Bronchial epithelial cell (primary cell): ENCODE measurements around the gene PFKL. TPM values are rescaled to one million over a fixed set of nuclear protein-coding genes. Genes with fewer than 3 reads are reported as not detected.

ENCODE experiments used
- DNase-seq: peaks from one replicate; pipeline ENCODE4 v3.0.0-alpha.2; 2010; ENCODE audit warnings: low read depth
- FAIRE-seq: peaks from 2 replicates; lab custom pipeline; 2011; peaks lifted over from hg19 to GRCh38; lab: Jason Lieb, UNC
- H3K27me3 ChIP-seq: 2 replicates; pipeline ENCODE4 v1.5.1; 2011; ENCODE audit warnings: low read length; ENCODE audit not compliant: control insufficient read depth, insufficient read depth
- H3K36me3 ChIP-seq: 2 replicates; pipeline ENCODE4 v1.5.1; 2011; ENCODE audit warnings: low read length; ENCODE audit not compliant: control insufficient read depth, insufficient read depth
- H3K4me3 ChIP-seq: 2 replicates; pipeline ENCODE4 v1.5.1; 2011; ENCODE audit warnings: mild to moderate bottlenecking, low read depth, low read length, control low read depth
- total RNA-seq: library from RNA; depleted of rRNA; stranded (reverse); fragments of >200 nt; gene quantifications from 2 replicates; pipeline ENCODE4 v1.2.1, GENCODE V29; 2014
- TF ChIP-seq, protein P1 (sequence below): IDR thresholded peaks from 2 replicates; pipeline ENCODE4 v1.5.1; 2011; ENCODE audit warnings: mild to moderate bottlenecking, moderate library complexity, low read length, control low read depth, inconsistent platforms; ENCODE audit not compliant: insufficient read depth, severe bottlenecking

Gene PFKL
- total RNA-seq, 1 donor from 2014 or later = 148 TPM

DNA sequence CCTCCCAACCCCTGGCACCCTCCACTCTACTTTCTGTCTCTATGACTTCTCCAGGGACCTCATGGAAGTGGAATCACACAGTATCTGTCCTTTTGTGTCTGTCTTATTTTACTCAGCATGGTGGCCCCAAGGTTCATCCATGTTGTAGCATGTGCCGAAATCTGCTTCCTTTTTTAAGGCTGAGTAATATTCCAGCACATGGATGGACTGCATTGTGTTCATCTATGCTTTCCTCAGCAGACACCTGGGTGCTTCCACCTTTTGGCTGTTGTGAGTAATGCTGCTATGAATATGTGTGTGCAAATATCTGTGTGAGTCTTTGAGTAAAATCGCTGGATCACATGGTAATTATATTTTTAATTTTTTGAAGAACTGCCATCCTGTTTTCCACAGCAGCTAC, 1.6 kb upstream of the PFKL start:
- DNase-seq (peak; percentile 28), FAIRE-seq (no peak)

DNA sequence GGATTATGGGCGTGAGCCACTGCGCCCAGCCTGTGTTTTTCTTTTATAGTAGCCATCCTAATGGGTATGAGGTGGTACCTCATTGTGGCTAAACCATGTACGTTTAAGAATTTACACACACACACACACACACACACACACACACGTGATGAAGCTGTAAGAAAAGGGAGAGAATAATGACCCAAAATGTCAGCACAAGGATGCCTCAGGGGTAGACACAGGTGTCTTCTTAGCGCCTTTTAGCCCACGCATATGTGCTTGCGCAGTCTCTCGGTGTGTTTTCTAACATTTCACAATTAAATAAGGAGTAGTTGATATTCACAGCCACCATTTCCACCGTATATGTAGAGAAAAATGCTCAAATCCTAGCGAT, 782 bp upstream of the PFKL start:
- Histone ChIP-seq H3K4me3 (peak overlapping the region; percentile 81), H3K36me3 (no peaks in the 10 kb centered on the region), H3K27me3 (peaks cover 2% of the 10 kb centered on the region)
- DNase-seq (peak; percentile 12), FAIRE-seq (no peak)
- TF ChIP-seq, protein P1, sequence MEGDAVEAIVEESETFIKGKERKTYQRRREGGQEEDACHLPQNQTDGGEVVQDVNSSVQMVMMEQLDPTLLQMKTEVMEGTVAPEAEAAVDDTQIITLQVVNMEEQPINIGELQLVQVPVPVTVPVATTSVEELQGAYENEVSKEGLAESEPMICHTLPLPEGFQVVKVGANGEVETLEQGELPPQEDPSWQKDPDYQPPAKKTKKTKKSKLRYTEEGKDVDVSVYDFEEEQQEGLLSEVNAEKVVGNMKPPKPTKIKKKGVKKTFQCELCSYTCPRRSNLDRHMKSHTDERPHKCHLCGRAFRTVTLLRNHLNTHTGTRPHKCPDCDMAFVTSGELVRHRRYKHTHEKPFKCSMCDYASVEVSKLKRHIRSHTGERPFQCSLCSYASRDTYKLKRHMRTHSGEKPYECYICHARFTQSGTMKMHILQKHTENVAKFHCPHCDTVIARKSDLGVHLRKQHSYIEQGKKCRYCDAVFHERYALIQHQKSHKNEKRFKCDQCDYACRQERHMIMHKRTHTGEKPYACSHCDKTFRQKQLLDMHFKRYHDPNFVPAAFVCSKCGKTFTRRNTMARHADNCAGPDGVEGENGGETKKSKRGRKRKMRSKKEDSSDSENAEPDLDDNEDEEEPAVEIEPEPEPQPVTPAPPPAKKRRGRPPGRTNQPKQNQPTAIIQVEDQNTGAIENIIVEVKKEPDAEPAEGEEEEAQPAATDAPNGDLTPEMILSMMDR = no peak

More for the DNA sequence above, 1.6 kb upstream of the PFKL start:
- Histone ChIP-seq H3K27me3 (peaks cover 2% of the 10 kb centered on the region), H3K4me3 (no peak overlapping the region), H3K36me3 (no peaks in the 10 kb centered on the region)
- TF ChIP-seq, protein P1 = peak; percentile 6

DNA sequence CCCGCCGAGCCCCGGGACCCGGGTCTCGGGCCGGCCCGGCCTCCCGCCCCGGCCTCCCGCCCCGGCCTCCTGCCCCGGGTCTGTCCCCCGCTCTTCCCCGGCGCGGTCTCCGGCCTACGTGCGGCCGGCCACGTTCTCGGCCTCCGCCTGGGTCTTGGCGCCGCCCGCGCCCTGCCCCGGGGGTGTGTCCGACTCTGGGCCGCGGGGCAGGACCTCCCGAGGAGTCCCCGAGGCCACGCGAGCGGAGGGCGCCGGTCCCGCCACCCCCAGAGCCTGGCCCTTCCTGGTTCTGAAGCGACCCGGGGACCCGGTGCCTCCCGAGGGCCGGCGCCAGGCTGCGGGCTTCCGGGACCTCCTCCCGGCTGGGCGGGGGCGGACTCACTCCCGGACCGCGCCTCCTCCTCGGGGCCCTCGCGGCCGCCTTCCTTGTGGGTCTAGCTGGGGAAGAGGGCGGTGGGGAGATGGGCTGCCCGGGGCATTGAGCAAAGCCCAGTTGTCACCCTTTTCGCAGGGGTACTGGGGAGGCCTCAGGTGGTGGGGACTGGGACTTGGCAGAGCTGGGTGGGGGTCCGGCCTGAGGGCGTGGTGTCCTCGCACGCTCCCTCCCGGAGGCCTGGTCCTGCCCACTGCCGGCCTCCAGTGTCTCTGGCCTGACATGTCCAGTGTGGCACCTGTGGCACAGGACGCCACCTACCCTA, 558 bp downstream of the PFKL start:
- no peak for FAIRE-seq
- Histone ChIP-seq H3K4me3 (peak overlapping the region; percentile 81), H3K36me3 (no peaks in the 10 kb centered on the region), H3K27me3 (peaks cover under 1% of the 10 kb centered on the region)
- peak; percentile 22 for DNase-seq
- TF ChIP-seq, protein P1 = no peak

DNA sequence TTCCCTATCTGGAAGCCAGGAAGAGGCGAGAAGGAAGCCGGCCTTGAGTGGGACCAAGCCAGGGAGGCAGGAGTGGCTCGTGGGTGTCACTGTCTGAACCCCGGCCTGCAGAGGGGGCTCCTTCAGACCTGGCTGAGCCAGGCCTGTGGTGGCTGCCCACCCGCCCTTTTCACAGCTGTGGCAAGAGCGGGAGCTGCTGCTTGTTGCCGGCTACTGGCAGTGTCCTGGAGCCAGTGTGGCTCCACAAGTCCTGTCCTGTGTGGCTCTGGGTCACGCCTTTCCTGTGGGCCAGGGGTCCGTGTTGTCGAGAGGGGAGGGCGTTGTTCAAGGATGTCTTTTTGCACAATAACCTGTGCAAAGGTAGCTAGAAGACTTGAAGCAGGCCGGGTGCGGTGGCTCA, 1.3 kb downstream of the PFKL start:
- TF ChIP-seq, protein P1 = no peak
- FAIRE-seq (no peak), DNase-seq (no peak)

DNA sequence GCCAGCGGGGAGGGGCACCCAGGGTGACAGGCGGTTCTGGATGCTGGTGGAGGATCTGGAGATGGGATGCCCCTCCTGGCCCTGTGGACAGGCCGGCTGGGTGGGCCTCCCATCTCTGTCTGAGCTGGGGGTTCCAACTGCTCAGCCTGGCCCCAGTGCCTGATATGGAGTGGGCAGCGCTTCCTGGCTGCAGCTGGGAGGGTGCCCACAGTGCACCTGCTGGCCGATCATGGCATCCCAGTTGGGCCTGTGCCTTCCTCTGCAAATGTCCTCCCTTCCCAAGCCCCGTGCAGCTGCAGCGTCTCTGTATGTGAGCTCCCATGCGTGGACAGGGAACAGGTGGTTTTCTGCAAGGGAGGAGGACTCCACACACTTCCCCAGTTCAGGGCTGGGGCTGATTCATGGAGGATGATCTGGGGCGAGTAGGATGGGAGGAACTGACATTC, 2.1 kb downstream of the PFKL start:
- TF ChIP-seq, protein P1 = peak; percentile 36
- FAIRE-seq (no peak), DNase-seq (no peak)
- peaks cover 4% of the 10 kb centered on the region for H3K36me3 ChIP-seq
- H3K27me3 ChIP-seq = no peaks in the 10 kb centered on the region
- H3K4me3 ChIP-seq = no peak overlapping the region

More for the DNA sequence above, 1.3 kb downstream of the PFKL start:
- H3K4me3 ChIP-seq = peak overlapping the region; percentile 81
- H3K27me3 ChIP-seq = no peaks in the 10 kb centered on the region
- peaks cover under 1% of the 10 kb centered on the region for H3K36me3 ChIP-seq
